22Rv1 (cell line): Measurements from ENCODE around the gene ERBB2.
A peak's percentile ranks its signal among the peaks of the same experiment; 100 is the strongest.

Source experiments
- H3K27ac ChIP-seq: fragments of 450-650 bp; 2 replicates; pipeline ENCODE4 v1.5.1; 2017
- CTCF ChIP-seq: fragments of 450-650 bp; IDR thresholded peaks from 2 replicates; pipeline ENCODE4 v1.5.1; 2017; ENCODE audit warnings: mild to moderate bottlenecking
- ZFX ChIP-seq: fragments of 450-650 bp; IDR thresholded peaks from 2 replicates; pipeline ENCODE4 v1.6.1; 2017; ENCODE audit warnings: antibody characterized with exemption, borderline replicate concordance

Gene ERBB2

GRCh38 chr17:39717660-39718059 is 17.8 kb downstream of the ERBB2 start:
- TF ChIP-seq ZFX (no peak), CTCF (no peak)

GRCh38 chr17:39719563-39720355 is 19.9 kb downstream of the ERBB2 start:
- TF ChIP-seq ZFX = no peak
- TF ChIP-seq CTCF = no peak
- no peak overlapping the region for H3K27ac ChIP-seq

More at GRCh38 chr17:39717660-39718059, 17.8 kb downstream of the ERBB2 start:
- H3K27ac ChIP-seq = no peak overlapping the region

- H3K27ac ChIP-seq = no peak overlapping the region
- TF ChIP-seq ZFX (no peak), CTCF (no peak)
Observed at GRCh38 chr17:39722104-39722503, 22.2 kb downstream of the ERBB2 start.

GRCh38 chr17:39722965-39723848 is 23.3 kb downstream of the ERBB2 start:
- H3K27ac ChIP-seq = peak overlapping the region; percentile 44
- no peak for TF ChIP-seq CTCF
- no peak for TF ChIP-seq ZFX

GRCh38 chr17:39724731-39725130 is 24.9 kb downstream of the ERBB2 start:
- TF ChIP-seq CTCF = no peak
- H3K27ac ChIP-seq = no peak overlapping the region

- H3K27ac ChIP-seq = 0 out of 2 replicates have a peak overlapping the region, but pooled peaks have one; percentile 12
Observed at GRCh38 chr17:39725923-39726322, 26.1 kb downstream of the ERBB2 start.

- TF ChIP-seq ZFX (no peak), CTCF (no peak)
- no peak overlapping the region for H3K27ac ChIP-seq
Observed at GRCh38 chr17:39726617-39727016, 26.8 kb downstream of the ERBB2 start.
